GM12873 (cell line): ENCODE data around the gene YKT6.

Experiments
- CTCF ChIP-seq: IDR thresholded peaks from 2 replicates; pipeline ENCODE4 v1.5.1; 2012; ENCODE audit warnings: low read depth, mild to moderate bottlenecking, moderate library complexity, low read length, control low read depth; ENCODE audit not compliant: insufficient read depth; ENCODE audit errors: missing control alignments

YKT6 gene

GRCh38 chr7:44261240-44261639 is 60.5 kb downstream of the YKT6 start:
- peak; percentile 24 for TF ChIP-seq CTCF

GRCh38 chr7:44262031-44262430 is 61.3 kb downstream of the YKT6 start:
- no peak for TF ChIP-seq CTCF

GRCh38 chr7:44263326-44264082 is 62.7 kb downstream of the YKT6 start:
- TF ChIP-seq CTCF = no peak
